ENCODE results near the gene ZCCHC24. TPM values are rescaled to one million over a fixed set of nuclear protein-coding genes. Genes with fewer than 3 reads are reported as not detected.
A peak's percentile ranks its signal among the peaks of the same experiment; 100 is the strongest.

ZCCHC24 gene
- total and polyA plus RNA-seq, 7 donors = 11.2 to 112 (median 43.0) TPM

DNA sequence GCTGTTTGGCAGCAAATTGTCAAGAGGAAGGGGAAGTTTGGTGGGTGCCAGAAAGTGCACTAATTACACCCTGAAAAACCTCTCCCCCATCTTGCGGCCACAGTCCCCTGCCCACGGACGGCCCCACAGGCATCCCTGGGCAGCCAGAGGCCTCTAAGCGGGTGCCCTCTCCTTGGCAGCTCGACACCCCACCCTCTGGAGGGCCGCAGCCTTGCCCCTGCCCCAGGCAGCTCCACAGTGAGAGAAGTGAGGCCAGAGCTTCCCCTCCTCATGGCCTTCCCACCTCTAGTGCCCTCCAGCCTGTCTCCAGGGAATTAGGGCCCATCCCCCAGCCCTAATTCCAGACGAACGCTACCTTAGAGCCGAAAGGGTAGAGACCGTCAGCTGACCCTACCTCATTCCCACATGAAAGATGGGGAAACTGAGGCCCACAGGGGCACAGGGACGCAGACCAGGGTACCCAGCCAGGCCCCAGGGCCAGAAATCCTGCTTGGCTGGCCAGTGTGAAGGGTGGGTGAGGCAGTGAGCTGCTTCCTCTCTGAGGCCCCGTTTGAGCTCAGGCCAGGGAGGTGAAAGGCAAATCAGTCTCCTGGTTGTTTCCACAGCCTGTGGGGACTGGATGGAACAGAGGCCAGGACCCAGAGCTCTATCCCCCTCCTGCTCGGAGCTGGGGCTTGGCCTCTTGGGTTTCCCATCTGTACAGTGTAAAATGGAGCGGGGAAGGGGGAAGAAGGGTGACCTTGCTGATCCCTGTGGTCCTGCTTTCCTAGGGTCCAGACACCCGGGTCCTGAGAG lies 10.0 kb downstream of the ZCCHC24 start:
- H3K27me3 ChIP-seq (ENCODE audit: insufficient read depth in 3 of 3, low read length in 2 of 3) = no peaks in the 10 kb centered on the region
- peak overlapping the region; percentile 90 for H3K27ac ChIP-seq
- TF ChIP-seq, protein P1, sequence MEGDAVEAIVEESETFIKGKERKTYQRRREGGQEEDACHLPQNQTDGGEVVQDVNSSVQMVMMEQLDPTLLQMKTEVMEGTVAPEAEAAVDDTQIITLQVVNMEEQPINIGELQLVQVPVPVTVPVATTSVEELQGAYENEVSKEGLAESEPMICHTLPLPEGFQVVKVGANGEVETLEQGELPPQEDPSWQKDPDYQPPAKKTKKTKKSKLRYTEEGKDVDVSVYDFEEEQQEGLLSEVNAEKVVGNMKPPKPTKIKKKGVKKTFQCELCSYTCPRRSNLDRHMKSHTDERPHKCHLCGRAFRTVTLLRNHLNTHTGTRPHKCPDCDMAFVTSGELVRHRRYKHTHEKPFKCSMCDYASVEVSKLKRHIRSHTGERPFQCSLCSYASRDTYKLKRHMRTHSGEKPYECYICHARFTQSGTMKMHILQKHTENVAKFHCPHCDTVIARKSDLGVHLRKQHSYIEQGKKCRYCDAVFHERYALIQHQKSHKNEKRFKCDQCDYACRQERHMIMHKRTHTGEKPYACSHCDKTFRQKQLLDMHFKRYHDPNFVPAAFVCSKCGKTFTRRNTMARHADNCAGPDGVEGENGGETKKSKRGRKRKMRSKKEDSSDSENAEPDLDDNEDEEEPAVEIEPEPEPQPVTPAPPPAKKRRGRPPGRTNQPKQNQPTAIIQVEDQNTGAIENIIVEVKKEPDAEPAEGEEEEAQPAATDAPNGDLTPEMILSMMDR (IDR thresholded peaks at IDR 0.05) = no peak
- peak in 3 of 4 donors; percentile 17 to 39 (median 22) for ATAC-seq
- WGBS, 3 donors = 43 to 63% (median 51%) methylated on average over 15 of the region's 15 CpGs
- peak; percentile 60 to 73 for DNase-seq
- H3K9me3 ChIP-seq = no peaks in the 10 kb centered on the region
- intact Hi-C loops (cut with DNase I) = no loop called here
- peaks cover 83% of the 10 kb centered on the region for H3K4me1 ChIP-seq
- peak overlapping the region; percentile 31 for H3K4me3 ChIP-seq
- peaks cover 0 to 37% of the 10 kb centered on the region in 2 donors for H3K36me3 ChIP-seq (ENCODE audit: insufficient read depth in 1 of 2, low read depth in 1 of 2)

GRCh38 chr10:79434821-79435251 lies 10.6 kb downstream of the ZCCHC24 start:
- ATAC-seq (peak in 2 of 4 donors; percentile 41 to 68), DNase-seq (peak; percentile 46 to 73)
- 52 to 71% (median 53%) methylated on average over 7 of the region's 7 CpGs for WGBS, 3 donors
- no peaks in the 10 kb centered on the region for H3K27me3 ChIP-seq (ENCODE audit: insufficient read depth in 3 of 3, low read length in 2 of 3)
- H3K4me3 ChIP-seq = peak overlapping the region; percentile 31
- H3K9me3 ChIP-seq = no peaks in the 10 kb centered on the region
- TF ChIP-seq, protein P1 (IDR thresholded peaks at IDR 0.05) = no peak
- peaks cover 0 to 43% of the 10 kb centered on the region in 2 donors for H3K36me3 ChIP-seq (ENCODE audit: insufficient read depth in 1 of 2, low read depth in 1 of 2)
- peaks cover 76% of the 10 kb centered on the region for H3K4me1 ChIP-seq
- intact Hi-C loops (cut with DNase I) = no loop called here
- H3K27ac ChIP-seq = peak overlapping the region; percentile 90

GRCh38 chr10:79434223-79434687 lies 11.2 kb downstream of the ZCCHC24 start:
- no peak for DNase-seq
- peaks cover 71% of the 10 kb centered on the region for H3K4me1 ChIP-seq
- H3K9me3 ChIP-seq = no peaks in the 10 kb centered on the region
- H3K27me3 ChIP-seq (ENCODE audit: insufficient read depth in 3 of 3, low read length in 2 of 3) = no peaks in the 10 kb centered on the region
- peaks cover 0 to 49% of the 10 kb centered on the region in 2 donors for H3K36me3 ChIP-seq (ENCODE audit: insufficient read depth in 1 of 2, low read depth in 1 of 2)
- intact Hi-C loops (cut with DNase I) = no loop called here
- TF ChIP-seq, protein P1 (IDR thresholded peaks at IDR 0.05) = no peak
- 74 to 83% (median 77%) methylated on average over 5 of the region's 5 CpGs for WGBS, 3 donors
- peak overlapping the region; percentile 90 for H3K27ac ChIP-seq
- ATAC-seq = peak; percentile 19 to 68 (median 45)
- no peak overlapping the region for H3K4me3 ChIP-seq

GRCh38 chr10:79433324-79434222 lies 11.9 kb downstream of the ZCCHC24 start:
- ATAC-seq (no peak), DNase-seq (no peak)
- intact Hi-C loops (cut with DNase I) = no loop called here
- Histone ChIP-seq H3K9me3 (no peaks in the 10 kb centered on the region), H3K27me3 (ENCODE audit: insufficient read depth in 3 of 3, low read length in 2 of 3) (no peaks in the 10 kb centered on the region), H3K36me3 (ENCODE audit: insufficient read depth in 1 of 2, low read depth in 1 of 2) (peaks cover 0 to 53% of the 10 kb centered on the region in 2 donors), H3K4me1 (peaks cover 64% of the 10 kb centered on the region), H3K27ac (peak overlapping the region; percentile 90), H3K4me3 (no peak overlapping the region)
- 58 to 77% (median 61%) methylated on average over 13 of the region's 13 CpGs for WGBS, 3 donors
- TF ChIP-seq, protein P1 (IDR thresholded peaks at IDR 0.05) = no peak
